IPS-18a (cell line): ENCODE results near the gene CD44.
"Not testable (repeated sequence)": the region's sequence is repeated elsewhere in the genome, so short reads cannot be mapped to it uniquely, and the experiment has no call there.

Source experiments
- H3K27ac ChIP-seq: one replicate; pipeline ENCODE4 v1.5.1; 2013; ENCODE audit warnings: low read length
- H3K27me3 ChIP-seq: one replicate; pipeline ENCODE4 v1.6.1; 2013; ENCODE audit warnings: mild to moderate bottlenecking, low read length; ENCODE audit not compliant: control insufficient read depth, insufficient read depth
- H3K36me3 ChIP-seq: one replicate; pipeline ENCODE4 v1.6.1; 2013; ENCODE audit warnings: low read depth, low read length; ENCODE audit not compliant: control insufficient read depth
- H3K4me1 ChIP-seq: one replicate; pipeline ENCODE4 v1.6.1; 2013; ENCODE audit warnings: low read depth, low read length; ENCODE audit not compliant: control insufficient read depth
- H3K4me3 ChIP-seq: one replicate; pipeline ENCODE4 v1.5.1; 2013; ENCODE audit warnings: low read length
- H3K9ac ChIP-seq: one replicate; pipeline ENCODE4 v1.6.1; 2013; ENCODE audit warnings: mild to moderate bottlenecking, low read length, moderate library complexity
- H3K9me3 ChIP-seq: one replicate; pipeline ENCODE4 v1.6.1; 2013; ENCODE audit warnings: low read depth, low read length; ENCODE audit not compliant: control insufficient read depth

CD44 gene

GRCh38 chr11:35210876-35211546 is 72.0 kb downstream of the CD44 start:
- H3K4me1 ChIP-seq = peaks cover 13% of the 10 kb centered on the region
- H3K27me3 ChIP-seq = no peaks in the 10 kb centered on the region
- H3K36me3 ChIP-seq = no peaks in the 10 kb centered on the region
- no peak overlapping the region for H3K4me3 ChIP-seq
- H3K9me3 ChIP-seq = no peaks in the 10 kb centered on the region
- H3K9ac ChIP-seq = no peak overlapping the region
- no peak overlapping the region for H3K27ac ChIP-seq

GRCh38 chr11:35211952-35212351 is 73.0 kb downstream of the CD44 start:
- Histone ChIP-seq H3K4me1 (peaks cover 18% of the 10 kb centered on the region), H3K4me3 (no peak overlapping the region), H3K36me3 (no peaks in the 10 kb centered on the region)

GRCh38 chr11:35214226-35214770 is 75.3 kb downstream of the CD44 start:
- H3K4me1 ChIP-seq = peaks cover 19% of the 10 kb centered on the region
- no peak overlapping the region for H3K27ac ChIP-seq
- no peaks in the 10 kb centered on the region for H3K36me3 ChIP-seq
- no peaks in the 10 kb centered on the region for H3K9me3 ChIP-seq
- no peak overlapping the region for H3K4me3 ChIP-seq
- H3K27me3 ChIP-seq = no peaks in the 10 kb centered on the region
- H3K9ac ChIP-seq = no peak overlapping the region

More at GRCh38 chr11:35211952-35212351, 73.0 kb downstream of the CD44 start:
- no peak overlapping the region for H3K27ac ChIP-seq
- no peaks in the 10 kb centered on the region for H3K27me3 ChIP-seq
- H3K9ac ChIP-seq = no peak overlapping the region
- no peaks in the 10 kb centered on the region for H3K9me3 ChIP-seq

GRCh38 chr11:35214792-35215193 is 75.8 kb downstream of the CD44 start:
- no peak overlapping the region for H3K9ac ChIP-seq
- no peak overlapping the region for H3K27ac ChIP-seq

GRCh38 chr11:35215945-35216344 is 77.0 kb downstream of the CD44 start:
- no peak overlapping the region for H3K27ac ChIP-seq
- no peaks in the 10 kb centered on the region for H3K36me3 ChIP-seq
- H3K4me1 ChIP-seq = peaks cover 19% of the 10 kb centered on the region
- H3K27me3 ChIP-seq = no peaks in the 10 kb centered on the region
- no peak overlapping the region for H3K9ac ChIP-seq
- no peak overlapping the region for H3K4me3 ChIP-seq
- no peaks in the 10 kb centered on the region for H3K9me3 ChIP-seq

More at GRCh38 chr11:35214792-35215193, 75.8 kb downstream of the CD44 start:
- Histone ChIP-seq H3K9me3 (no peaks in the 10 kb centered on the region), H3K4me3 (no peak overlapping the region), H3K36me3 (no peaks in the 10 kb centered on the region), H3K27me3 (no peaks in the 10 kb centered on the region), H3K4me1 (peaks cover 19% of the 10 kb centered on the region)

GRCh38 chr11:35216962-35217678 is 78.1 kb downstream of the CD44 start:
- Histone ChIP-seq H3K27ac (no peak overlapping the region), H3K4me3 (no peak overlapping the region), H3K36me3 (no peaks in the 10 kb centered on the region), H3K4me1 (peaks cover 19% of the 10 kb centered on the region), H3K9ac (no peak overlapping the region), H3K27me3 (no peaks in the 10 kb centered on the region), H3K9me3 (no peaks in the 10 kb centered on the region)

GRCh38 chr11:35218956-35219355 is 80.0 kb downstream of the CD44 start:
- Histone ChIP-seq H3K9ac (no peak overlapping the region), H3K4me3 (no peak overlapping the region), H3K4me1 (peaks cover 19% of the 10 kb centered on the region), H3K36me3 (no peaks in the 10 kb centered on the region), H3K9me3 (no peaks in the 10 kb centered on the region), H3K27ac (no peak overlapping the region), H3K27me3 (no peaks in the 10 kb centered on the region)

GRCh38 chr11:35223371-35223796 is 84.4 kb downstream of the CD44 start:
- Histone ChIP-seq H3K9me3 (no peaks in the 10 kb centered on the region), H3K27me3 (no peaks in the 10 kb centered on the region), H3K36me3 (no peaks in the 10 kb centered on the region), H3K27ac (no peak overlapping the region), H3K4me1 (no peaks in the 10 kb centered on the region), H3K9ac (no peak overlapping the region), H3K4me3 (no peak overlapping the region)

GRCh38 chr11:35223991-35224390 is 85.0 kb downstream of the CD44 start:
- Histone ChIP-seq H3K36me3 (no peaks in the 10 kb centered on the region), H3K27me3 (no peaks in the 10 kb centered on the region), H3K4me1 (no peaks in the 10 kb centered on the region), H3K4me3 (no peak overlapping the region), H3K9ac (no peak overlapping the region), H3K27ac (no peak overlapping the region), H3K9me3 (no peaks in the 10 kb centered on the region)

- H3K36me3 ChIP-seq = no peaks in the 10 kb centered on the region
- no peaks in the 10 kb centered on the region for H3K27me3 ChIP-seq
- no peaks in the 10 kb centered on the region for H3K4me1 ChIP-seq
- no peak overlapping the region for H3K27ac ChIP-seq
- H3K4me3 ChIP-seq = no peak overlapping the region
- no peak overlapping the region for H3K9ac ChIP-seq
- H3K9me3 ChIP-seq = no peaks in the 10 kb centered on the region
Observed at GRCh38 chr11:35225946-35226520, 87.1 kb downstream of the CD44 start.

GRCh38 chr11:35226756-35227155 is 87.8 kb downstream of the CD44 start:
- not testable (repeated sequence) for H3K4me1 ChIP-seq, H3K9me3 ChIP-seq, H3K4me3 ChIP-seq, H3K27me3 ChIP-seq, H3K27ac ChIP-seq, H3K9ac ChIP-seq, H3K36me3 ChIP-seq
